Endodermal cell (in vitro differentiated cells): ENCODE data around the gene TDRKH. TPM values are rescaled to one million over a fixed set of nuclear protein-coding genes. Genes with fewer than 3 reads are reported as not detected.
A peak's percentile ranks its signal among the peaks of the same experiment; 100 is the strongest.

Experiments used
- DNase-seq: peaks from one replicate; pipeline ENCODE4 v3.0.0-alpha.2; 2017
- H3K27ac ChIP-seq: 2 replicates; pipeline ENCODE4 v1.5.1; 2013; ENCODE audit warnings: mild to moderate bottlenecking, low read depth, low read length, moderate library complexity
- H3K27me3 ChIP-seq: 2 replicates; pipeline ENCODE4 v1.6.1; 2013; ENCODE audit warnings: mild to moderate bottlenecking, low read length, moderate library complexity; ENCODE audit not compliant: insufficient read depth, control insufficient read depth, poor library complexity, severe bottlenecking
- H3K36me3 ChIP-seq: 2 replicates; pipeline ENCODE4 v1.7.0; 2013; ENCODE audit warnings: mild to moderate bottlenecking, low read length, moderate library complexity; ENCODE audit not compliant: control insufficient read depth, insufficient read depth
- H3K4me1 ChIP-seq: one replicate; pipeline ENCODE4 v1.7.0; 2013; ENCODE audit warnings: low read length; ENCODE audit not compliant: control insufficient read depth, insufficient read depth
- H3K4me3 ChIP-seq: 2 replicates; pipeline ENCODE4 v1.5.1; 2013; ENCODE audit warnings: mild to moderate bottlenecking, low read length, moderate library complexity
- H3K9ac ChIP-seq: 2 replicates; pipeline ENCODE4 v1.6.1; 2013; ENCODE audit warnings: mild to moderate bottlenecking, low read length, moderate library complexity; ENCODE audit not compliant: poor library complexity, severe bottlenecking; ENCODE audit errors: extremely low read depth
- H3K9me3 ChIP-seq: 2 replicates; pipeline ENCODE4 v1.6.1; 2013; ENCODE audit warnings: mild to moderate bottlenecking, low read length, moderate library complexity; ENCODE audit not compliant: control insufficient read depth
- H3K27ac Mint-ChIP-seq: 2 replicates; pipeline ENCODE4 v1.8.0; 2020; ENCODE audit warnings: mixed read lengths
- H3K27me3 Mint-ChIP-seq: 2 replicates; pipeline ENCODE4 v1.8.0; 2021; ENCODE audit warnings: mild to moderate bottlenecking, mixed read lengths; ENCODE audit not compliant: insufficient read depth
- H3K36me3 Mint-ChIP-seq: 2 replicates; pipeline ENCODE4 v1.8.0; 2020; ENCODE audit warnings: low read depth, mixed read lengths
- H3K4me1 Mint-ChIP-seq: 2 replicates; pipeline ENCODE4 v1.8.0; 2020; ENCODE audit warnings: mixed read lengths
- H3K4me3 Mint-ChIP-seq: 2 replicates; pipeline ENCODE4 v1.8.0; 2020; ENCODE audit warnings: mild to moderate bottlenecking, moderate library complexity, mixed read lengths
- H3K9me3 Mint-ChIP-seq: 2 replicates; pipeline ENCODE4 v1.8.0; 2020; ENCODE audit warnings: mild to moderate bottlenecking, mixed read lengths
- CTCF ChIP-seq: fragments of 200-600 bp; sonication (generic); conservative IDR thresholded peaks from 2 replicates; pipeline ENCODE4 v1.5.0; 2021; ENCODE audit warnings: antibody characterized with exemption, mild to moderate bottlenecking
- WGBS, 2 experiments: methylation state at CpG; one replicate each; pipeline versions ENCODE4 v1.1.5 to v1.1.7; 2013; ENCODE audit warnings: missing lambda C conversion rate in 2 of 2, mixed read lengths in 1 of 2; ENCODE audit not compliant: insufficient coverage in 1 of 2, insufficient read length in 1 of 2; 5-methylcytosine and 5-hydroxymethylcytosine counted together
- total RNA-seq, 2 donors: library from RNA; stranded (reverse); fragmentation: NEBNext Ultra II Directional in 1 of 2; extraction: Animal tissue kit (Norgen Biotek cat#: 25700) in 1 of 2; gene quantifications; 2 replicates in 1 of 2; 3 replicates in 1 of 2; pipeline ENCODE4 v1.2.1, GENCODE V29; 2021

Gene TDRKH
- total RNA-seq, 2 donors from 2014 or later = 14.9 to 15.0 TPM

- no peak for DNase-seq
- H3K4me3 ChIP-seq = peak overlapping the region; percentile 93
- 85 to 98% methylated on average over 8 to 10 of the region's 10 CpGs for WGBS, 2 experiments
- no peak for TF ChIP-seq CTCF
- no peaks in the 10 kb centered on the region for H3K27me3 ChIP-seq
- Mint-ChIP-seq H3K4me1 (peaks cover 10% of the 10 kb centered on the region), H3K27me3 (peaks cover 5% of the 10 kb centered on the region), H3K27ac (peak overlapping the region; percentile 83), H3K9me3 (peaks cover 5% of the 10 kb centered on the region), H3K36me3 (peaks cover 25% of the 10 kb centered on the region), H3K4me3 (peak overlapping the region; percentile 94)
- no peak overlapping the region for H3K27ac ChIP-seq
- H3K9me3 ChIP-seq = no peaks in the 10 kb centered on the region
- H3K36me3 ChIP-seq = peaks cover 31% of the 10 kb centered on the region
- peak overlapping the region; percentile 79 for H3K9ac ChIP-seq
- H3K4me1 ChIP-seq = no peaks in the 10 kb centered on the region
Observed at GRCh38 chr1:151763990-151764389, 26.3 kb downstream of the TDRKH start.

GRCh38 chr1:151762941-151763921 is 27.1 kb downstream of the TDRKH start, which contains the start of gene MRPL9:
TSS of gene MRPL9 (minus strand) at chr1:151763496. CDS start at chr1:151763479, 17 bp downstream.
- Histone ChIP-seq H3K27ac (peak within 1 kb of the TSS; percentile 74), H3K4me3 (peak within 1 kb of the TSS; percentile 93), H3K36me3 (peaks cover 36% of the 10 kb centered on the region), H3K9ac (peak within 1 kb of the TSS; percentile 79), H3K27me3 (no peaks in the 10 kb centered on the region), H3K4me1 (no peaks in the 10 kb centered on the region), H3K9me3 (no peaks in the 10 kb centered on the region)
- Mint-ChIP-seq H3K9me3 (no peaks in the 10 kb centered on the region), H3K36me3 (peaks cover 29% of the 10 kb centered on the region), H3K4me3 (peak within 1 kb of the TSS; percentile 94), H3K27ac (peak within 1 kb of the TSS; percentile 83), H3K27me3 (peaks cover 5% of the 10 kb centered on the region), H3K4me1 (peaks cover 10% of the 10 kb centered on the region)
- TF ChIP-seq CTCF = peak; percentile 24
- DNase-seq = peak; percentile 94
- WGBS, 2 experiments = 0 to 1% methylated on average over 19 to 68 of the region's 68 CpGs

- H3K4me1 ChIP-seq = no peaks in the 10 kb centered on the region
- peaks cover 40% of the 10 kb centered on the region for H3K36me3 ChIP-seq
- DNase-seq = no peak
- Mint-ChIP-seq H3K27me3 (no peaks in the 10 kb centered on the region), H3K36me3 (peaks cover 32% of the 10 kb centered on the region), H3K9me3 (no peaks in the 10 kb centered on the region), H3K27ac (no peak overlapping the region), H3K4me3 (no peak overlapping the region), H3K4me1 (peaks cover 10% of the 10 kb centered on the region)
- H3K27ac ChIP-seq = no peak overlapping the region
- H3K9me3 ChIP-seq = no peaks in the 10 kb centered on the region
- H3K27me3 ChIP-seq = no peaks in the 10 kb centered on the region
- 77 to 80% methylated on average over 3 to 5 of the region's 7 CpGs for WGBS, 2 experiments
- H3K9ac ChIP-seq = no peak overlapping the region
- no peak overlapping the region for H3K4me3 ChIP-seq
- no peak for TF ChIP-seq CTCF
Observed at GRCh38 chr1:151760597-151761385, 29.5 kb downstream of the TDRKH start.
